ENCODE data around the gene CAPN5. TPM values are rescaled to one million over a fixed set of nuclear protein-coding genes. Genes with fewer than 3 reads are reported as not detected.

CAPN5 gene
- total and polyA plus RNA-seq, 10 donors: 0.80 to 9.2 (median 4.6) TPM

GRCh38 chr11:77115956-77116355 is 49.2 kb downstream of the CAPN5 start:
- Histone ChIP-seq H3K27me3 (replicated peaks in 1 of 7) (no peaks in the 10 kb centered on the region), H3K4me1 (no peaks in the 10 kb centered on the region), H3K9me3 (no peaks in the 10 kb centered on the region), H3K36me3 (peaks cover 0 to 10% (median 0%) of the 10 kb centered on the region in 6 donors), H3K4me3 (no peak overlapping the region), H3K27ac (no peak overlapping the region)
- intact Hi-C loops (cut with DNase I; ENCODE audit: low total_unique reads): no loop called here
- DNase-seq: no peak
- TF ChIP-seq CTCF (IDR thresholded peaks at IDR 0.05 in 8 of 11, conservative IDR thresholded peaks at IDR 0.05 in 3 of 11): no peak
- 89 to 93% (median 91%) methylated on average over 15 of the region's 15 CpGs for WGBS, 5 donors

- Histone ChIP-seq H3K4me3 (no peak overlapping the region), H3K9me3 (no peaks in the 10 kb centered on the region), H3K27ac (no peak overlapping the region), H3K4me1 (no peaks in the 10 kb centered on the region), H3K36me3 (peaks cover 0 to 26% (median 0%) of the 10 kb centered on the region in 6 donors), H3K27me3 (replicated peaks in 1 of 7) (no peaks in the 10 kb centered on the region)
- TF ChIP-seq POLR2AphosphoS5 (IDR thresholded peaks at IDR 0.05) (no peak), POLR2A (IDR thresholded peaks at IDR 0.05) (no peak), CTCF (IDR thresholded peaks at IDR 0.05 in 8 of 11, conservative IDR thresholded peaks at IDR 0.05 in 3 of 11) (no peak)
- no peak for DNase-seq
- WGBS, 5 donors: 84 to 91% (median 89%) methylated on average over 7 of the region's 7 CpGs
- intact Hi-C loops (cut with DNase I; ENCODE audit: low total_unique reads): no loop called here
These were observed 50.7 kb downstream of the CAPN5 start for GRCh38 chr11:77117492-77117891.

- 90 to 95% (median 94%) methylated on average over 2 to 17 of the region's 17 CpGs for WGBS, 5 donors
These were observed 51.3 kb downstream of the CAPN5 start for GRCh38 chr11:77118086-77118485.

GRCh38 chr11:77118971-77119370 is 52.2 kb downstream of the CAPN5 start:
- Histone ChIP-seq H3K27me3 (replicated peaks in 1 of 7) (no peaks in the 10 kb centered on the region), H3K36me3 (peaks cover 0 to 40% (median 3%) of the 10 kb centered on the region in 6 donors), H3K4me1 (no peaks in the 10 kb centered on the region), H3K9me3 (no peaks in the 10 kb centered on the region), H3K4me3 (no peak overlapping the region), H3K27ac (no peak overlapping the region)
- no peak for DNase-seq
- intact Hi-C loops (cut with DNase I; ENCODE audit: low total_unique reads): no loop called here
- no peak for TF ChIP-seq POLR2AphosphoS5 (IDR thresholded peaks at IDR 0.05)
- TF ChIP-seq CTCF (IDR thresholded peaks at IDR 0.05 in 8 of 11, conservative IDR thresholded peaks at IDR 0.05 in 3 of 11): no peak
- WGBS, 5 donors: 92 to 95% (median 94%) methylated on average over 8 to 12 of the region's 12 CpGs

More at GRCh38 chr11:77118086-77118485, 51.3 kb downstream of the CAPN5 start:
- Histone ChIP-seq H3K36me3 (peaks cover 0 to 32% (median 0%) of the 10 kb centered on the region in 6 donors), H3K9me3 (no peaks in the 10 kb centered on the region), H3K4me3 (no peak overlapping the region), H3K27me3 (replicated peaks in 1 of 7) (no peaks in the 10 kb centered on the region), H3K4me1 (no peaks in the 10 kb centered on the region), H3K27ac (no peak overlapping the region)
- no peak for DNase-seq
- TF ChIP-seq POLR2A (IDR thresholded peaks at IDR 0.05): no peak
- TF ChIP-seq CTCF (IDR thresholded peaks at IDR 0.05 in 8 of 11, conservative IDR thresholded peaks at IDR 0.05 in 3 of 11): no peak
- no peak for TF ChIP-seq POLR2AphosphoS5 (IDR thresholded peaks at IDR 0.05)
- intact Hi-C loops (cut with DNase I; ENCODE audit: low total_unique reads): no loop called here
